HG03025 (cell line): ENCODE data around the gene ZNF277.
"Not testable (repeated sequence)": the region's sequence is repeated elsewhere in the genome, so short reads cannot be mapped to it uniquely, and the experiment has no call there.

Experiments used
- ATAC-seq: cut with Tn5 transposase; IDR thresholded peaks from one replicate; pipeline ENCODE4 v1.9.1; 2021; ENCODE audit warnings: mild to moderate bottlenecking, moderate library complexity; ENCODE audit not compliant: unreplicated experiment, low FRiP score

The ZNF277 gene

GRCh38 chr7:112383671-112384417, 177.3 kb downstream of the ZNF277 start:
- ATAC-seq = no peak

- no peak for ATAC-seq
Measured at GRCh38 chr7:112385516-112385915, 179.0 kb downstream of the ZNF277 start.

GRCh38 chr7:112386619-112387018, 180.1 kb downstream of the ZNF277 start:
- ATAC-seq = no peak

- no peak for ATAC-seq
Measured at GRCh38 chr7:112390167-112390566, 183.7 kb downstream of the ZNF277 start.

- ATAC-seq = not testable (repeated sequence)
Measured at GRCh38 chr7:112391079-112391821, 184.8 kb downstream of the ZNF277 start.

- ATAC-seq = peak; percentile 62
Measured at GRCh38 chr7:112391841-112392286, 185.4 kb downstream of the ZNF277 start.
